ENCODE results near the gene KNTC1.
A peak's percentile ranks its signal among the peaks of the same experiment; 100 is the strongest.
"Not testable (repeated sequence)": the region's sequence is repeated elsewhere in the genome, so short reads cannot be mapped to it uniquely, and the experiment has no call there.

Gene KNTC1, protein sequence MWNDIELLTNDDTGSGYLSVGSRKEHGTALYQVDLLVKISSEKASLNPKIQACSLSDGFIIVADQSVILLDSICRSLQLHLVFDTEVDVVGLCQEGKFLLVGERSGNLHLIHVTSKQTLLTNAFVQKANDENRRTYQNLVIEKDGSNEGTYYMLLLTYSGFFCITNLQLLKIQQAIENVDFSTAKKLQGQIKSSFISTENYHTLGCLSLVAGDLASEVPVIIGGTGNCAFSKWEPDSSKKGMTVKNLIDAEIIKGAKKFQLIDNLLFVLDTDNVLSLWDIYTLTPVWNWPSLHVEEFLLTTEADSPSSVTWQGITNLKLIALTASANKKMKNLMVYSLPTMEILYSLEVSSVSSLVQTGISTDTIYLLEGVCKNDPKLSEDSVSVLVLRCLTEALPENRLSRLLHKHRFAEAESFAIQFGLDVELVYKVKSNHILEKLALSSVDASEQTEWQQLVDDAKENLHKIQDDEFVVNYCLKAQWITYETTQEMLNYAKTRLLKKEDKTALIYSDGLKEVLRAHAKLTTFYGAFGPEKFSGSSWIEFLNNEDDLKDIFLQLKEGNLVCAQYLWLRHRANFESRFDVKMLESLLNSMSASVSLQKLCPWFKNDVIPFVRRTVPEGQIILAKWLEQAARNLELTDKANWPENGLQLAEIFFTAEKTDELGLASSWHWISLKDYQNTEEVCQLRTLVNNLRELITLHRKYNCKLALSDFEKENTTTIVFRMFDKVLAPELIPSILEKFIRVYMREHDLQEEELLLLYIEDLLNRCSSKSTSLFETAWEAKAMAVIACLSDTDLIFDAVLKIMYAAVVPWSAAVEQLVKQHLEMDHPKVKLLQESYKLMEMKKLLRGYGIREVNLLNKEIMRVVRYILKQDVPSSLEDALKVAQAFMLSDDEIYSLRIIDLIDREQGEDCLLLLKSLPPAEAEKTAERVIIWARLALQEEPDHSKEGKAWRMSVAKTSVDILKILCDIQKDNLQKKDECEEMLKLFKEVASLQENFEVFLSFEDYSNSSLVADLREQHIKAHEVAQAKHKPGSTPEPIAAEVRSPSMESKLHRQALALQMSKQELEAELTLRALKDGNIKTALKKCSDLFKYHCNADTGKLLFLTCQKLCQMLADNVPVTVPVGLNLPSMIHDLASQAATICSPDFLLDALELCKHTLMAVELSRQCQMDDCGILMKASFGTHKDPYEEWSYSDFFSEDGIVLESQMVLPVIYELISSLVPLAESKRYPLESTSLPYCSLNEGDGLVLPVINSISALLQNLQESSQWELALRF (N-terminal part only)

DNA sequence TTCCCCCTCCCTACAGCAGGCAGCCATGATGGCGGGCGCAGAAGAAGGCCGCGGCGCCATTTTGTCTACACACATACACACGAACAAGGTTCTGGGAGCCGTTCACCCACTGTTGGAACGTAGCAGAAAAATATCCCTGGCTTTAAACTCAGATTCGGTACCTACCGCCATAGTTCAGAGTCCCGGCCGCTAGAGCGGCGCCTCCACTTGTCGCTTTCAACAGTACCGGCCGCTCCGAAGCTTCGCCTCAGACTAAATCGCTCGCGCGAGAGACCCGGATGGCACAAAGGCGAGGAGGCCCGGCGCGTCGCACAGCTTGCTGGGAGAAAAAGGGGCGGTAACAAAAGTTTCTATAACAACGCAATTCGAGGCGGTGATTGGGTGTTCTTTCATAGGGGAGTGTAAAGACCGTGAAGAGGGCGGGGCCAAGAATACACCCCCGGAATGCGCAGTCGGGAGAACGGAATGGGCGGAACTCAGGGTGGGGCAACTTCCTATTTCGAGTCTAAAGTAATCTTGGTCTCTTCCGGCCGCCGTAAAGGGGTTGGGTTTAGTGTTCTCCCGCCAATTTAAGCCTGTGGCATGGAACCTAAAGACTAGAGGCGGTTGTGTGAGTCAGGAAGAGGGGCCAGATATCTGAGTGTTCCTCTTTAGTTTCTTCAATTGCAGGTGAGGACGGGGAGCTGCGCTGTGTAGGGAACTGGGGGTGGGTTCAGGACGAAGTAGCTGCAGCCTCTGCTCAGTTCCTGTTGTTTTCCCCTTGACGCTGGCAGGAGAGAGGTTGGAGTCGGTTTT, at the start of gene KNTC1, which contains the start of gene RSRC2:
Gene KNTC1, plus strand, starts transcription at position 567 of the 795 bp plus-strand sequence. CDS start 2,815 bp downstream, outside the sequence.
Gene RSRC2, minus strand, starts transcription at position 254 of the 795 bp plus-strand sequence. Its CDS starts 83 bp downstream, at position 171.
- DNase-seq (ENCODE audit: low spot score): peak; percentile 98

DNA sequence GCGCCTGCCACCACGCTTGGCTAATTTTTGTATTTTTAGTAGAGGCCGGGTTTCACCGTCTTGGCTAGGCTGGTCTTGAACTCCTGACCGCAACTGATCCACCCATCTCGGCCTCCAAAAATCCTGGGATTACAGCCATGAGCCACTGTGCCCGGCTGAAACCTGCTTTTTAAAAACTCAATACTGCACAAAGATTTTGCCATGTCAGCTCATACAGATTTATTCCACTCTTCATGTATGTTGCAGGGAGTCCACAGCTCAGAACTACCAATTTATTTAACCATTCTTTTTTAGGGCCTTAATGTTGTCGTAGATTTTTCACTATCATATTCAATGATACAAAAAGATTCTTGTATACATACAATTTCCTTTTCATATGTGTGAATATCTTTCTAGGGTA, 46.3 kb upstream of the KNTC1 start:
- no peak for DNase-seq (ENCODE audit: low spot score)

DNA sequence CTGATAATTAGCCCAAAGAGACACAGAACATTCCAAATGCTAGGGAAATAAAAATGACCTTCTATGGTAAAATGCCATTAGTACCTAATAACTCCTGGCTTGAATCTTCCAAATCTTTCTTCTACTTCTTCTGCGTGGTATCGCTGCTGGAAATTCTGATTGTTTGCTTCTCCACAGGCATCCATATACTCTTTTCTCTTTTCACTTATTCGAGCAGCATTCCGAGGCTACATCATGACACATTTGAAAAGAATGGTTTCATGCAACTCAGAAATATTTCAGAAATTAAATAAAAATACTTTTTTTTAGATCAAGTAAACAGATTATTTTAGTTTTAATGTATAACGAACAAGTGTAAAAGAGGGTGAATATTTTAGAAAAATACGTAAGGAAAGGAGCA, 45.2 kb upstream of the KNTC1 start:
- no peak for DNase-seq (ENCODE audit: low spot score)

DNA sequence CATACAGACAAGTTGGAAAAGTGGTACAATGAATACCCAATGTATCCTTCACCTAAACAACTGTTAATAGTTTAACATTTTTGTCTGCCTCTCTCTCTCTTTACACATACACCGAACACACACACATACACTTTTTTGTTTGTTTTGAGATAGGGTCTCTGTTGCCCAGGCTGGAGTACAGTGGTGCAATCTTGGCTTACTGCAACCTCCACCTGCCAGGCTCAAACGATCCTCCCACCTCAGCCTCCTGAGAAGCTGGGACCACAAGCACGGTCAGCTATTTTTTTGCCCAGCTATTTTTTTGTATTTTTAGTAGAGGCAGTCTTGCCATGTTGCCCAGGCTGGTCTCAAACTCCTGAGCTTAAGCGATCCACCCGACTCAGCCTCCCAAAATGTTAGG, 43.1 kb upstream of the KNTC1 start:
- no peak for DNase-seq (ENCODE audit: low spot score)

DNA sequence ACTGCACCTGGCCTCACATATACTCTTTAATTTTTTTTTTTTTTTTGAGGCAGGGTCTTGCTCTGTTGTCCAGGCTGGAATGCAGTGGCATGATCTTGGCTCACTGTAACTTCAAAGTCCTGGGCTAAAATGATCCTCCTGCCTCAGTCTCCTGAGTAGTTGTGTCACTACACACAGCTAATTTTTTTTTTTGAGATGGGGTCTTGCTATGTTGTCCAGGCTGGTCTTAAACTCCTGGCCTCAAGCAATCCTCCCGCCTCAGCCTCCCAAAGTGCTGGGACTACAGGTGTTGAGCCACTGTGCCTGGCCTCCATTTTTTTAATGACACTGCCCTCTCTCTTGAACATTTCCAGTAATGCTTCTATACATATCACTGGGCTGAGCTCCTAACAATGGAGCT, 42.7 kb upstream of the KNTC1 start:
- not testable (repeated sequence) for DNase-seq (ENCODE audit: low spot score)

DNA sequence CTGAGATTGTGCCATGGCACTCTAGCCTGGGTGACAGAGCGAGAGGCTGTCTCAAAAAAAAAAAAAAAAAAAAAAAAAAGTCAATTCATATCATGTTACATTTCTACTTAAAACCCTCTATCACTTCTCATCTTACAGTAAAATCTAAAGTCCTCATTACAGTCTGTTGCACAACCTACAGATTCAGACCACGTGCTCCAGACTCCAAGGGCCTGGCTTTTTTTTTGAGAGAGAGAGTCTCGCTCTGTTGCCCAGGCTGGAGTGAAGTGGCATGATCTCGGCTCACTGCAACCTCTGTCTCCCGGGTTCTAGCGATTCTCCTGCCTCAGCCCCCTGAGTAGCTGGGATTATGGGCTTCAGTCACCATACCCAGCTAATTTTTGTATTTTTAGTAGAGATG, 40.7 kb upstream of the KNTC1 start:
- not testable (repeated sequence) for DNase-seq (ENCODE audit: low spot score)

DNA sequence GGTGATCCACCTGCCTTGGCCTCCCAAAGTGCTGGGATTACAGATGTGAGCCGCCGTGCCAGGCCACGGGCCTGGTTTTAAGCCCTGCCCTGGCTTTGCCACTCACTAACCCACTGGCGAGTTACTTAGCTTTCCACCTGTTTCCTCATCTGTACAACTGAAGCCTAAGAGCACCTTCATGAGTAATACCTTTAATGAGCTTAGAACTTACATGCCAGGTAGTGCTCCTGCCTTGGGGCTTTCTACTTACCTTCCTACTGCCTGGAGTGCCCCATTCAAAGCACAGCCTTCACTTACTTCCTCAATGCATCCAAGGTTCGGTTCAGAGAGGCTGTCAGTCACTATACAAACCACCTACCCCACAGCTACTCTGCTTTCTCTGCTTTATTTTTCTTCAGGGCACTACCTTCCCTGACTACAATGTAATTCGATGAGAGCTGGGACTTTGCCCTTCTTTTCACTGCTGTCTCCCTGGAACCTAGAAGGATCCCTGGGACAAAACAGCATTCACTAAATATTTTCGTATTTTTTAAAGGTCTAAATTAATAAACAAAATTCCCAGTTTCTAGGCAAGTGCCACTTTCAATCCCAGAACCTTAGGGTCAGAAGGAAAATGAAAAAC, 40.1 kb upstream of the KNTC1 start:
- DNase-seq (ENCODE audit: low spot score): no peak

DNA sequence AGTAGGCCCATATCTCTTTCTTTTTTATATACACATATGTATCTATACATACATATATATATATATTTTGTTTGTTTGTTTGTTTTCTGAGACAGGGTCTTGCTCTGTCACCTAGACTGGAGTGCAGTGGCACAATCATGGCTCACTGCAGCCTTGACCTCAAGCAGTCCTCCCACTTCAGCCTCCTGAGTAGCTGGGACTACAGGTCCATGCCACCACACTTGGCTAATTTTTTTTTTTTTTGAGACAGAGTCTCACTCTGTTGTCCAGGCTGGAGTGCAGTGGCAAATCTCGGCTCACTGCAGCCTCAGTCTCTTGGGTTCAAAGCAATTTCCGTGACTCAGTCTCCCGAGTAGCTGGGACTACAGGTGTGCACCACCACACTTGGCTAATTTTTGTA, 39.2 kb upstream of the KNTC1 start:
- not testable (repeated sequence) for DNase-seq (ENCODE audit: low spot score)

DNA sequence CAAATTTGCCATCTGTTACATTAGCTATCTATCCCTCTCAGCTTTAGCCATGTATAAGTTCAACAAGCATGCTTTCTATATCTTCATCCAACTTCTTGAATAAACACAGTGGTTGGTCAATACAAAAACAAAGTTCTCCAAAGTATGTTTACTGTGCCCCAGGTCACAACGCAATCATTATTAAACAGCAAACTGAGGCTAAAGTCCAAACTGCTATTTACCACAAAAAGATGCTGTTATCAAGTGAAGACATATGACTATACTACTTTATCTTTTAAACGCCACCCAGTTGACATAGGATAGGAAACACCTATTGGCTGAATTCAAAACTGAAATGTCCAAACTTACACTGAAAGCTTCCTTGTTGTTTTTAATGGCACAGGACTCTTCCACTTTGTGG, 38.0 kb upstream of the KNTC1 start:
- no peak for DNase-seq (ENCODE audit: low spot score)

DNA sequence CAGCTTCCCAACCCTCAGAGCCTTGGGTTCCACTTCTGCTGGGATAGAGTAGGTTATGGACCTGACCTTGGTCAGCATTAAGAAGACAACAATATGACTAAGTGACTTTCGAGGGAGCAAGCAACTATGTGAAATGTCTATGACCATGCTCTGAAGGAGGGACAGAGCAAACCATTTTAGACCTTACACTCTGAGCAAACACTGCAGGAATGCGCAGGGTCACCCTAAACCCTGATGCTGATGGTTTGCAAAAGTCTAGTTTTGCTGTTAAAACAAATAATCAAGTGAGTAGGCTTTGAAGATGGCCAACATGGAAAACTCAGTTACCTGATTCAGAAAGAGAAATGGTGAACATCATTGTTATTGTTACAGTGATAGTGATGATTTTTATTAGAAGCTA, 35.1 kb upstream of the KNTC1 start:
- DNase-seq (ENCODE audit: low spot score): no peak

DNA sequence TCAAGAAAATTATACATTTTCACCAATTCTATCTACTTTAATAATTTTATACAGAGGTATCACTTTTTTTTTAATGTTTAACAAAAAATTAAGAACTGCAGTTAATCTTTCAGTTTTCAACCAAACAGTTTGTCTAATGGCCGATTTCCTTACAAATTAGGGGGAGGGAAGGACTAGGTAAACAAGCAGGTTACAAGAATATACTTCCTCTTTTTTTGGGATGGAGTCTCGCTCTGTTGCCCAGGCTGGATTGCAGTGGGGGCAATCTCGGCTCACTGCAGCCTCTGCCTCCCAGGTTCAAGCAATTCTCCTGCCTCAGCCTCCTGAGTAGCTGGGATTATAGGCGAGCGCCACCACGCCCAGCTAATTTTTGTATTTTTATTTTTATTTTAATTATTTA, 33.8 kb upstream of the KNTC1 start:
- not testable (repeated sequence) for DNase-seq (ENCODE audit: low spot score)

DNA sequence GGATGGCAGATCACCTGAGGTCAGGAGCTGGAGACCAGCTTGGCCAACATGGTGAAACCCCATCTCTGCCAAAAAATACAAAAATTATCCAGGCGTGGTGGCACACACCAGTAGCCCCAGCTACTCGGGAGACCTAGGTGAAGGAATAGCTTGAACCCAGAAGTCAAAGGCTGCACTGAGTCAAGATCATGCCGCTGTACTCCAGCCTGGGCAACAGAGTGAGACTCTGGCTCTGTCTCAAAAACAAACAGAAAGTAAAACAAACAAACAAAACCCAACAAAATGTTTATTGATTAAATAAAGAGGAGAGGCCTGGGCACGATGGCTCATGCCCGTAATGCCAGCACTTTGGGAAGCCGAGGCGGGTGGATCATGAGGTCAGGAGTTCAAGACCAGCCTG, 31.8 kb upstream of the KNTC1 start:
- no peak for DNase-seq (ENCODE audit: low spot score)

DNA sequence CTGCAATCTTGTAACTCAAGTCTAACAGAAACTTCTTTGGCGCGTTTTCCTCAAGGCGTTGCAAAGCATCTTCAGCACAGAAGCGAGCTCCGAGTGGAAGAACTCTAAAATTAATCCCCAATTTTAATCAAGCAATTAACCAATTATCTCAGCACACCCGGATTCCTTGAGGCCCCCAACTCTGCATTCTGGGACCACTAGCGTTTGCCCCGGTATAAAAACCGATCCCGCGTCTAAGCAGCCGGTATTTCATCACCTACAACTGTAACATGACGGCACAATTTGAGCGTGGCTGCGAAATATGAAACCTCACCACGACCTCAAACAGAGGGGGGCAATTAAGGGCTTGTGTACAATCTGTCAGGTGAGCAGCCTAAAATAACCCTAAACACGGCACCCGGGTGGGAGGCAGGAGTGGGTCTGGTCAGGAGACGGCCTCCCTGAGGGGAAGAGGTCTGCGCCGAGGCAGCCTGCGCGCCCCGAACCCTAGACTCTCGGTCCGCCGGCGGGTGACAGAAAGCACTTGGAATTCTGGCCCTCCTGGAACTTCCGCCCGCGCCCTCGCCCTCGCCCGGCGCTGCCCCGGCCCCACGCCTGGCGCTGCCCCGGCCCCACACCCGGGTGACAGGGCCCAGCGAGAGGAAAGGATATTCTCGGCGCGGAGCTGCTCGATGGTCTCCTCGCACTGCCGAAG, 26.9 kb upstream of the KNTC1 start:
- DNase-seq (ENCODE audit: low spot score): peak; percentile 70

DNA sequence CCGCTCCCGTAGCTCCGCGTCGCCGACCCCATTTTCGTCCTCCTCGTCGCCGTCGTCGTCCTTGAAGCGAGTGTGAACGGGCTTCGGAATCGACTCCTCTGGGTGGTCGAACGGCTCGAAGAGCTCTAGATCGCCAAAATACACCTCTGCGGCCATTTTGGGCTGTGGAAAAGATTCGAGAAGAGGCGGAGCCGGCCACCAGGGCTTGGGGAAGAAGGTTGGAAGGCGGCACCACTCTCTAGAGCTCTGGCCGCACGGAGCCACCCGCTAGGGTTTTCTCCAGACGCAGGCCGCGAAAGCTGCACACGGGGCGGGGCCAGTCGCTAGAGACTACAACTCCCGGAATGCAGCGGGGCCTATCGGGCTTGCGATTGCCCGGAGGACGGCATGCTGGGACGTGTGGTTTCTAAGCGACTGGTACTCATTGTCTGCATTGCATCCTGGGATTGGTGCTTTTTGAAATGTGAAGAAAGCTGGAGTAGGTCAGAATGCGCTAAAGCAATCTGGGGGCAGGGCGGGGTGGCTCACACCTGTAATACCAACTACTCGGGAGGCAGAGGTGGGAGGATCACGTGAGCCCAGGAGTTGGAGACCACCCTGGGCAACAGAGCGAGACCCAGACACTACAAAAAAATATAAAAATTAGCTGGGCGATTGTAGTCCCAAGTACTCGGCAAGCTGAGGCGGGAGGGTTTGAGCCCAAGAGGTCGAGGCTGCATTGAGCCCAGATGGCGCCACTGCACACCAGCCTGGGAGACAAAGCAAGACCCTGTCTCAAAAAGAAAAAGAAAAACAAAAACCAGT, 26.2 kb upstream of the KNTC1 start, which contains the start of gene ZCCHC8:
Gene ZCCHC8, minus strand, starts transcription at position 248 of the 804 bp plus-strand sequence. Its CDS starts 92 bp downstream, at position 156.
- DNase-seq (ENCODE audit: low spot score): peak; percentile 97

DNA sequence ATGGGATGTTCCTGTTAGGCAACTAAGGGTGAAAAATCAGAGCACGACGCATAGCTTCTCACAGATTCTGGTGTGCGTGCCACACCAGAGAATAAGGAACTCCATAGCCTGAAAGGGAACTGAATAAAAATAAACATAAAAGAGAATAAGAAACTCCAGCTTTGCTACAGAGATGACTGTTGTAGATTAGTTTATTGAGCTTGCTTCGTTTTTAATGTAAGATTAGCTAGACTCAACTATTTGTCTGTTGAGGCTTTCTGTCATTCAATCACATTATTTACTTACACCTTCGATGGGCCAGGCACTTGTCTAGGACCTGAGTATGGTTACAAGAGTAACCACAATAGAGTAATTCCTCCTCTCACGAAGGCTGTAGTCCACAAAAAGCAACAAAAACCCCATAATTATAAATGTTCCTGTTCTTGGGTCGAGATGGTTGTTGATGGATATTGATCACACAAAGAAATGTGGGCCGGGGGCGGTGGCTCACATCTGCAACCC, 25.5 kb upstream of the KNTC1 start:
- DNase-seq (ENCODE audit: low spot score): no peak

DNA sequence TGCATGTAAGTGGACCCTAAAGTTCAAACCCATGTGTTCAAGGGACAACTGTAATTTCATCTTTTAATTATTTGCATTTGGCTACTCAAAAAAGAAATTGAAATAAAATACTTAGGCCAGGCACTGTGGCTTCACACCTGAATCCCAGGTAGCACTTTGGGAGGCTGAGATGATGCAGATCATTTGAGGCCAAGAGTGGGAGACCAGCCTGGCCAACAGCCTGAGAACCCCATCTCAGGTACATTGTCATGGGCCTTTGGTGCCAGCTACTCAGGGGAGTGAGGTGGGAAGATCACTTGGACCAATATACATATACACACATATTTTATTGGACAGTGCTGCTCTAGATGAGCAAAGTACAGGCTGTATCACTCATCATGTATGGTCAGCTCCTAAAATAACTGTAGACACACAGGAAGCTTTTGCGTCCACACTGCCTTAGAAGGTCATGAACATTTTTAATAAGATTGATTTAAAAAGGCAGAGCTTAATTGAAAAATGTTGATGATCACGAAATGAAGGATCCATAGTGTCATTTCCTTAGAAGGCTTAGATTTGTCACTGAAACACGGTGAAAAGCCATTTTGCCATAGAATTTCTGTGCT, 23.8 kb upstream of the KNTC1 start:
- DNase-seq (ENCODE audit: low spot score): no peak

DNA sequence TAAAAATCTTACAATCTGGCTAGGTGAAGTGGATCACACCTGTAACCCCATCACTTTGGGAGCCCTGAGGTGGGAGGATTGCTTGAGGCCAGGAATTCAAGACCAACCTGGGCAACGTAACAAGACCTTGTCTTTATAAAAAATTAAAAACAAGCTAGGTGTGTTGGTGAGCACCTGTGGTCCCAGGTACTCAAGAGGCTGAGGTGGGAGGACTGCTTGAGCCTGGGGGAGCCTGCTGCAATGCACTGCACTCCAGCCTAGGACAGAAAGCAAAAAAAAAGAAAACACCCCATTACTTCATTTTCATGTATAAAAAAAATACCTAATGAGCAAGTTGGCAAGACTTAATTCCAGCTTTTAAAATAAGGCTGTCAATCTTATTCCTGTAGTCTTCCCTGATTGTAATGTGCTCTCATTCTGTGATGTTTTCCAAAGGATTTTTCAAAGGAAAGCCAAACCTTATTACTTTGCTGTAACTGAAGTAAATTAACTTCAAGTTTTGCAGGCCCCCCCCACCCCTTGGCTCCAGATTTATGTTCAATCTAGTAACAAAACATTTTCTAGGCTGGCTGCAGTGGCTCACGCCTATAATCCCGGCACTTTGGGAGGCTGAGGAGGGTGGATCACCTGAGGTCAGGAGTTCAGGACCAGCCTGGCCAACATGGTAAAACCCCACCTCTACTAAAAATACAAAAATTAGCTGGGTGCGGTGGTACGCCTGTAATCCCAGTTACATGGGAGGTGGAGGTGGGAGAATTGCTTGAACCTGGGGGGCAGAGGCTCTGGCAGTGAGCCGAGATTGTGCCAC, 23.1 kb upstream of the KNTC1 start:
- no peak for DNase-seq (ENCODE audit: low spot score)
